Measurements from ENCODE around the gene YWHAE.

GRCh38 chr17:1420981-1421380, 21.0 kb upstream of the YWHAE start:
- TF ChIP-seq CTCF (IDR thresholded peaks at IDR 0.05 in 8 of 11, conservative IDR thresholded peaks at IDR 0.05 in 3 of 11), result no peak
- TF ChIP-seq POLR2AphosphoS5 (IDR thresholded peaks at IDR 0.05), result no peak
- TF ChIP-seq POLR2A (IDR thresholded peaks at IDR 0.05), result no peak

All from spleen (tissue), 7 donors.